GM11168 (cell line): ENCODE results near the gene NHERF2.

Experiments used
- in situ Hi-C: fragments of 300-500 bp; cut with MboI; formaldehyde crosslinking; loops from one replicate; pipeline ENCODE4 v1.12.0; 2022; ENCODE audit warnings: low sequenced_read_pairs; ENCODE audit not compliant: unreplicated experiment

The NHERF2 gene

GRCh38 chr16:2036200-2036966 is 9.7 kb downstream of the NHERF2 start:
- in situ Hi-C loops = no loop called here

- in situ Hi-C loops = no loop called here
These were observed 10.4 kb downstream of the NHERF2 start for GRCh38 chr16:2037115-2037514.

GRCh38 chr16:2037647-2038381 is 11.1 kb downstream of the NHERF2 start:
- in situ Hi-C loops = no loop called here

GRCh38 chr16:2038382-2039231 is 11.9 kb downstream of the NHERF2 start:
- in situ Hi-C loops = no loop called here

GRCh38 chr16:2039274-2040031 is 12.8 kb downstream of the NHERF2 start:
- in situ Hi-C loops = no loop called here

GRCh38 chr16:2040041-2040786 is 13.5 kb downstream of the NHERF2 start:
- in situ Hi-C loops = no loop called here

- in situ Hi-C loops = no loop called here
These were observed 14.3 kb downstream of the NHERF2 start for GRCh38 chr16:2040787-2041522.

- in situ Hi-C loops = no loop called here
These were observed 15.7 kb downstream of the NHERF2 start for GRCh38 chr16:2042171-2042985.

GRCh38 chr16:2042986-2043666 is 16.4 kb downstream of the NHERF2 start:
- in situ Hi-C loops = no loop called here

- in situ Hi-C loops = no loop called here
These were observed 17.2 kb downstream of the NHERF2 start for GRCh38 chr16:2043667-2044451.

- in situ Hi-C loops = no loop called here
These were observed 17.8 kb downstream of the NHERF2 start for GRCh38 chr16:2044541-2044940.

- in situ Hi-C loops = no loop called here
These were observed 19.5 kb downstream of the NHERF2 start for GRCh38 chr16:2045965-2046892.

- in situ Hi-C loops = no loop called here
These were observed 20.2 kb downstream of the NHERF2 start for GRCh38 chr16:2046893-2047329.

GRCh38 chr16:2047330-2048115 is 20.8 kb downstream of the NHERF2 start, which contains the start of the genes NTHL1 and TSC2:
Gene NTHL1, minus strand, starts transcription at chr16:2047834. Its CDS starts 11 bp downstream, at chr16:2047823.
Gene TSC2, plus strand, starts transcription at chr16:2047985. Its CDS starts 631 bp downstream, at chr16:2048616.
- in situ Hi-C loops = no loop called here
